ENCODE results near the gene LURAP1L. TPM values are rescaled to one million over a fixed set of nuclear protein-coding genes. Genes with fewer than 3 reads are reported as not detected.

The LURAP1L gene
- total RNA-seq, 1 experiment from 2014 or later, result 1.7 TPM

- TF ChIP-seq ZNF281 (CRISPR knock-in tag; IDR thresholded peaks at IDR 0.05), result no peak
- no peak for TF ChIP-seq CDX4 (CRISPR knock-in tag; IDR thresholded peaks at IDR 0.05; ENCODE audit: borderline replicate concordance)
These were observed 1.3 kb upstream of the LURAP1L start (continued) for GRCh38 chr9:12773562-12773961.

- TF ChIP-seq ZNF263 (CRISPR knock-in tag; IDR thresholded peaks at IDR 0.05; ENCODE audit: low read depth), result peak; percentile 89
- TF ChIP-seq NFE2L1 (CRISPR knock-in tag; IDR thresholded peaks at IDR 0.05), result 0 out of 2 replicates have a peak, but pooled peaks have one; percentile 44
- peak; percentile 60 for TF ChIP-seq GABPB1 (CRISPR knock-in tag; IDR thresholded peaks at IDR 0.05)
- TF ChIP-seq ZNF423 (CRISPR knock-in tag; IDR thresholded peaks at IDR 0.05), result no peak
- TF ChIP-seq FOXK1 (CRISPR knock-in tag; IDR thresholded peaks at IDR 0.05), result peak; percentile 53; the same call in 1 of the 2 replicates
- TF ChIP-seq MAX (CRISPR knock-in tag; IDR thresholded peaks at IDR 0.05), result peak; percentile 44
- TF ChIP-seq FOXP4 (CRISPR knock-in tag; IDR thresholded peaks at IDR 0.05), result peak; percentile 39; the same call in 1 of the 2 replicates
- TF ChIP-seq TP53 (CRISPR knock-in tag; IDR thresholded peaks at IDR 0.05), result no peak
- 0 out of 2 replicates have a peak, but pooled peaks have one; percentile 6 for TF ChIP-seq ZBTB43 (CRISPR knock-in tag; IDR thresholded peaks at IDR 0.05)
- ChIA-PET CTCF (interaction anchor here (0.7 to 3.2 kb wide), 15 partner anchors 9 to 313 kb away, joined by 3 to 50 read pairs (median 4); no protein-coding TSS in a partner anchor), POLR2A (interaction anchor here (0.7 kb wide), 1 partner anchor 109 kb away, joined by 3 read pairs; no protein-coding TSS in a partner anchor)
- DNase-seq (ENCODE audit: low spot score) (peak; percentile 44), ATAC-seq (peak; percentile 90)
- peaks cover 8% of the 10 kb centered on the region; the same call in 1 of the 2 replicates for H3K4me1 Mint-ChIP-seq
- H3K27me3 Mint-ChIP-seq (ENCODE audit: low read depth), result peaks cover 17% of the 10 kb centered on the region
- no peaks in the 10 kb centered on the region for H3K9me3 Mint-ChIP-seq
- peak overlapping the region; percentile 89 for H3K4me3 Mint-ChIP-seq
- no peaks in the 10 kb centered on the region for H3K36me3 Mint-ChIP-seq
- no peak overlapping the region for H3K27ac Mint-ChIP-seq
These were observed 1.1 kb downstream of the LURAP1L start for GRCh38 chr9:12775679-12776512.

- H3K4me1 Mint-ChIP-seq, result peaks cover 8% of the 10 kb centered on the region; the same call in 1 of the 2 replicates
- DNase-seq (ENCODE audit: low spot score) (peak; percentile 79), ATAC-seq (peak; percentile 10)
- H3K4me3 Mint-ChIP-seq, result peak overlapping the region; percentile 89
- POLR2A ChIA-PET, result interaction anchor here (0.6 to 0.7 kb wide), 2 partner anchors 136 to 1180 kb away, joined by 3 read pairs; no protein-coding TSS in a partner anchor
- no peak overlapping the region for H3K27ac Mint-ChIP-seq
- CTCF ChIA-PET, result interaction anchor here (0.7 to 3.2 kb wide), 15 partner anchors 9 to 312 kb away, joined by 3 to 50 read pairs (median 4); no protein-coding TSS in a partner anchor
- H3K27me3 Mint-ChIP-seq (ENCODE audit: low read depth), result peaks cover 17% of the 10 kb centered on the region
- H3K9me3 Mint-ChIP-seq, result no peaks in the 10 kb centered on the region
- H3K36me3 Mint-ChIP-seq, result no peaks in the 10 kb centered on the region
- TF ChIP-seq FOXP4 (CRISPR knock-in tag; IDR thresholded peaks at IDR 0.05) (no peak), PRRX2 (CRISPR knock-in tag; IDR thresholded peaks at IDR 0.05) (no peak), E2F4 (CRISPR knock-in tag; IDR thresholded peaks at IDR 0.05; ENCODE audit: borderline replicate concordance, low read depth) (no peak), PREB (CRISPR knock-in tag; IDR thresholded peaks at IDR 0.05; ENCODE audit: borderline replicate concordance) (no peak), ESRRA (CRISPR knock-in tag; IDR thresholded peaks at IDR 0.05; ENCODE audit: borderline replicate concordance) (no peak), ZNF121 (CRISPR knock-in tag; IDR thresholded peaks at IDR 0.05) (no peak), GABPB1 (CRISPR knock-in tag; IDR thresholded peaks at IDR 0.05) (no peak), MLX (CRISPR knock-in tag; IDR thresholded peaks at IDR 0.05) (no peak)
These were observed 1.8 kb downstream of the LURAP1L start for GRCh38 chr9:12776513-12777055.

All from WTC11 (cell line).